ENCODE data around the gene ELMO1.

ELMO1 gene

DNA sequence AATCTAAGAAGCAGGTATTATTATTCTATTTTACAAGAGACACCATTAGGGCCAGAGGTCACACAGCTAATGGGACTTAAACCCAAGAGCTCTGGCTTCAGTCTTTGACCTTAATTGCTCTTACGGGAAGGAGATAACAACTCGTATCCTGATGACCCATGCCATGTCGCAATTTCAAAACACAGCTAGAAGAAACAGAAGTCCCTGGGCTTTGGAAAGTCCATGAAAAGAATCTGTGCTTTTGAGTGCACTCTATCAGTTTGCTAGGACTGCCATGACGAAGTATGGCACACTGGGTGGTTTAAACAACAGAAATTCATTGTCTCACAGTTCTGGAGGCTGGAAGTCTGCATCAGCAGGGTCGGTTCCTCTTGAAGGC lies 476.5 kb downstream of the ELMO1 start:
- no peak overlapping the region for H3K27ac ChIP-seq (ENCODE audit: low read depth, low read length)
- no peaks in the 10 kb centered on the region for H4K20me1 ChIP-seq (ENCODE audit: control insufficient read depth, insufficient read depth, low read depth, low read length)
- H3K4me2 ChIP-seq (ENCODE audit: low read length): no peak overlapping the region
- H3K9me2 ChIP-seq (replicated peaks; ENCODE audit: control insufficient read depth, low read length): no peaks in the 10 kb centered on the region
- H3K4me3 ChIP-seq (ENCODE audit: low read length): no peak overlapping the region
- TF ChIP-seq, protein P1, sequence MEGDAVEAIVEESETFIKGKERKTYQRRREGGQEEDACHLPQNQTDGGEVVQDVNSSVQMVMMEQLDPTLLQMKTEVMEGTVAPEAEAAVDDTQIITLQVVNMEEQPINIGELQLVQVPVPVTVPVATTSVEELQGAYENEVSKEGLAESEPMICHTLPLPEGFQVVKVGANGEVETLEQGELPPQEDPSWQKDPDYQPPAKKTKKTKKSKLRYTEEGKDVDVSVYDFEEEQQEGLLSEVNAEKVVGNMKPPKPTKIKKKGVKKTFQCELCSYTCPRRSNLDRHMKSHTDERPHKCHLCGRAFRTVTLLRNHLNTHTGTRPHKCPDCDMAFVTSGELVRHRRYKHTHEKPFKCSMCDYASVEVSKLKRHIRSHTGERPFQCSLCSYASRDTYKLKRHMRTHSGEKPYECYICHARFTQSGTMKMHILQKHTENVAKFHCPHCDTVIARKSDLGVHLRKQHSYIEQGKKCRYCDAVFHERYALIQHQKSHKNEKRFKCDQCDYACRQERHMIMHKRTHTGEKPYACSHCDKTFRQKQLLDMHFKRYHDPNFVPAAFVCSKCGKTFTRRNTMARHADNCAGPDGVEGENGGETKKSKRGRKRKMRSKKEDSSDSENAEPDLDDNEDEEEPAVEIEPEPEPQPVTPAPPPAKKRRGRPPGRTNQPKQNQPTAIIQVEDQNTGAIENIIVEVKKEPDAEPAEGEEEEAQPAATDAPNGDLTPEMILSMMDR (IDR thresholded peaks at IDR 0.05; ENCODE audit: low read depth, low read length, poor library complexity, severe bottlenecking): no peak
- no peak for TF ChIP-seq EZH2phosphoT487 (IDR thresholded peaks at IDR 0.05; ENCODE audit: borderline replicate concordance, low read length)
- H3K9me3 ChIP-seq (ENCODE audit: control insufficient read depth, insufficient read depth, low read length): no peaks in the 10 kb centered on the region
- no peaks in the 10 kb centered on the region for H3K27me3 ChIP-seq (ENCODE audit: control insufficient read depth, low read length)
- peaks cover 3% of the 10 kb centered on the region; the same call in 1 of the 2 replicates for H3F3A ChIP-seq (ENCODE audit: control insufficient read depth, insufficient read depth)
- H3K4me1 ChIP-seq (ENCODE audit: control insufficient read depth, low read length): no peaks in the 10 kb centered on the region
- H3K36me3 ChIP-seq (ENCODE audit: control insufficient read depth, low read length): no peaks in the 10 kb centered on the region
- H3K79me2 ChIP-seq (ENCODE audit: control insufficient read depth, low read length): no peaks in the 10 kb centered on the region

DNA sequence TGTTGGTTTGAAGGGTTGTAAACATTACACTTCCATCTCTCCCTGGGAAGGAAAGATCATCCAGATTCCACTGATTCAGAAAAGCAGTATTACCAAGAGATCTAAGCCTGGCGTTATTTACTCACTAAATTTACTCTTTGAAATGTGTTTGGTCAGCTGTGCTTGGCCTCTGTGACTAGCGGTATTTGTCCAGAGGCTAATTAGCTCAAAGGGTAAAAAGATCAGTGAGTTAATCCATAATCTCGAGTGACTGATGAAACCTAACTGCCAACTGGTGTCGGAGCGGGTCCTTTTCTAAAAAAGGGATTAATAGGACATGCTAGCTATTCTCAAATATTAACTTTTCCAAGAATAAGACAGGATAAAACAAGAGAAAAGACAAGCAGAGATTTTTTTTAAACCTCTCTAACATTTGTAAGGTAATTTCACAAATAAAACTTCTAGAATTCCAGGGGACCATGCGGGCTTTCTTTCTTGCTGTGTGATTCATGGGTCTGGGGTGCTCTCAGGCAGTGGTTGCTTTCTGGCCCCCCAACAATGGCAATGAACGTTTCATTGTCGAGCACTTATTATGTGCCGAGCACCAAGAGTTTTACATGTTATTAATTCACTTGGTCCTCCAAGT lies 477.0 kb downstream of the ELMO1 start:
- Histone ChIP-seq H3K27ac (ENCODE audit: low read depth, low read length) (no peak overlapping the region), H3K4me1 (ENCODE audit: control insufficient read depth, low read length) (no peaks in the 10 kb centered on the region)
- no peak for TF ChIP-seq EZH2phosphoT487 (IDR thresholded peaks at IDR 0.05; ENCODE audit: borderline replicate concordance, low read length)
- TF ChIP-seq, protein P1 (IDR thresholded peaks at IDR 0.05; ENCODE audit: low read depth, low read length, poor library complexity, severe bottlenecking): no peak

DNA sequence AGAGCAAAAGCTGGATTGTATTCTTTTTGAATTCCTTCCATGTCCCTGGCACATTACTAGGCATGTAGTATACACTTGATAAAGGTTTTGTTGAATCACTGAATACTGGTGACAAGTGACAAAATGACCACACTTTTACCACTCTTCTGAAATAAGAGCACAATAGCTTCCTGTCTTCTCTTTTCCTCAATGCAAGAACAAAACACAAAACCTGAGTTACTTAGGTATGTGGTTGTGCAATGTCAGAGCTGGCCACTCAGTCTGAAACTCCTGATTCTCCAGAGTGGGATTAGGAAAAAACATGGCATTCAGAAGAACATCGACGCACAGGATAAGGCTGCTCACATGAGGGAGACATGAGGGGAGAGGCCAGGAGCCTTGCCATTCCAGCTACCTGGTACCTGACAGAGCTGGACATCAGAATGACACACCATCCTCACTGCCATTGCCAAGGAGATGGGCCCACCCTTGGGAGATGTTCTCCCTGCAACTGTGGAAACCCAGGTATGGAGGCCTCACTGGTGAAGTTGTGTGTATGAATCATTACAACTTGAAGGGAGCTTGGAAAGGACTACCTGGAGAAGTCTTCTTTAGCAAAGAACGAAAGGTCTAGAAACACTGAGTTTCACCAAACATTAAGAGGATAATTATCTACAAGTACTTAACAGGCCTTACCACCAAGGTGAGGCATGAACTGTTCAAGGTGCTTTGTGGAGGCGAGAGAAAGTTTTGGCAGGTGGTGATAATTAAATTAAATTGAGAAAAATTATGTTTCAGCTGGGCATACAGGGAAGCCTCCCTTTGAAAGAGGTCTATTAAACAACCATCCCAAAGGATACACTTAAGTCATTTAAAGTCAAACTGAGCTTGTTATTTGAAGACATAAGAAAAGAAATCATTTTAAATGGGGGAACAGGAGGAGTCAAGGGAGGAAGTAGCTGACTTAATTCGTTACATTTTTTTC lies 477.8 kb downstream of the ELMO1 start:
- no peaks in the 10 kb centered on the region for H3K4me1 ChIP-seq (ENCODE audit: control insufficient read depth, low read length)
- no peaks in the 10 kb centered on the region for H3K9me3 ChIP-seq (ENCODE audit: control insufficient read depth, insufficient read depth, low read length)
- H4K20me1 ChIP-seq (ENCODE audit: control insufficient read depth, insufficient read depth, low read depth, low read length): no peaks in the 10 kb centered on the region; the same call in 1 of the 2 replicates
- H3F3A ChIP-seq (ENCODE audit: control insufficient read depth, insufficient read depth): peaks cover 3% of the 10 kb centered on the region; the same call in 1 of the 2 replicates
- H3K9me2 ChIP-seq (replicated peaks; ENCODE audit: control insufficient read depth, low read length): no peaks in the 10 kb centered on the region
- no peaks in the 10 kb centered on the region for H3K27me3 ChIP-seq (ENCODE audit: control insufficient read depth, low read length)
- no peak overlapping the region for H3K4me2 ChIP-seq (ENCODE audit: low read length)
- no peak overlapping the region for H3K4me3 ChIP-seq (ENCODE audit: low read length)
- H3K36me3 ChIP-seq (ENCODE audit: control insufficient read depth, low read length): no peaks in the 10 kb centered on the region
- TF ChIP-seq EZH2phosphoT487 (IDR thresholded peaks at IDR 0.05; ENCODE audit: borderline replicate concordance, low read length): no peak
- TF ChIP-seq, protein P1 (IDR thresholded peaks at IDR 0.05; ENCODE audit: low read depth, low read length, poor library complexity, severe bottlenecking): no peak
- H3K27ac ChIP-seq (ENCODE audit: low read depth, low read length): no peak overlapping the region
- no peaks in the 10 kb centered on the region for H3K79me2 ChIP-seq (ENCODE audit: control insufficient read depth, low read length)

More for the DNA sequence above, 477.0 kb downstream of the ELMO1 start:
- Histone ChIP-seq H4K20me1 (ENCODE audit: control insufficient read depth, insufficient read depth, low read depth, low read length) (no peaks in the 10 kb centered on the region; the same call in 1 of the 2 replicates), H3K9me3 (ENCODE audit: control insufficient read depth, insufficient read depth, low read length) (no peaks in the 10 kb centered on the region), H3K9me2 (replicated peaks; ENCODE audit: control insufficient read depth, low read length) (no peaks in the 10 kb centered on the region), H3F3A (ENCODE audit: control insufficient read depth, insufficient read depth) (peaks cover 3% of the 10 kb centered on the region; the same call in 1 of the 2 replicates), H3K4me2 (ENCODE audit: low read length) (no peak overlapping the region), H3K79me2 (ENCODE audit: control insufficient read depth, low read length) (no peaks in the 10 kb centered on the region), H3K36me3 (ENCODE audit: control insufficient read depth, low read length) (no peaks in the 10 kb centered on the region), H3K27me3 (ENCODE audit: control insufficient read depth, low read length) (no peaks in the 10 kb centered on the region), H3K4me3 (ENCODE audit: low read length) (no peak overlapping the region)
